ENCODE measurements around the gene ARFRP1. TPM values are rescaled to one million over a fixed set of nuclear protein-coding genes. Genes with fewer than 3 reads are reported as not detected.

Gene ARFRP1
- total RNA-seq, 1 experiment from 2014 or later = 42.7 TPM

DNA sequence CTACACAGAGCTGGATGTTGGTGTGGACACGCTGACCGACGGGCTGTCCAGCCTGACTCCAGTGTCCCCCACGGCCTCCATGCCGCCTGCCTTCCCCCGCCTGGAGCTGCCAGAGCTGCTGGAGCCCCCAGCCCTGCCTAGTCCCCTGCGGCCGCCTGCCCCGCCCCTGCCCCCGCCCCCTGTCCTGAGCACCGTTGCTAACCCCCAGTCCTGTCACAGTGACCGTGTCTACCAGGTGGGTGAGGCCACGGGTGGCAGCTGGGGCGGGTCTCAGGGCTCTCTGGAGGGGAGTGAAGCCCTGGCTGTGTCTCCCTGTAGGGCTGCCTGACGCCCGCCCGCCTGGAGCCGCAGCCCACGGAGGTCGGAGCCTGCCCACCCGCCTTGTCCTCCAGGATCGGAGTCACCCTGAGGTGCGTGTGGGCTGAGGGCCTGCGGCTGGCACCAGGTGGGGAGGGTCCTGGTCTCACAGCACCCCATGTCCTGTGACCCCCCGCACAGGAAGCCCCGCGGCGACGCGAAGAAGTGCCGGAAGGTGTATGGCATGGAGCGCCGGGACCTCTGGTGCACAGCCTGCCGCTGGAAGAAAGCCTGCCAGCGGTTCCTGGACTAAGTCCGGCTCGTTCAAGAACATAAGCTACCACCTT is 34.7 kb upstream of the ARFRP1 start:
- no peak overlapping the region for H4K5ac ChIP-seq (ENCODE audit: insufficient read length, low read depth, low read length)
- H3T11ph ChIP-seq (ENCODE audit: low read length) = no peak overlapping the region
- no peak overlapping the region for H2AK5ac ChIP-seq (ENCODE audit: insufficient read length, low read length)
- no peak overlapping the region for H3K18ac ChIP-seq (ENCODE audit: insufficient read length, low read depth, low read length)
- peaks cover 9% of the 10 kb centered on the region for H3K23me2 ChIP-seq (ENCODE audit: insufficient read length, low read depth, low read length, poor library complexity, severe bottlenecking)
- H4K91ac ChIP-seq (ENCODE audit: insufficient read length, low read depth, low read length) = no peak overlapping the region
- no peaks in the 10 kb centered on the region for H3K4me1 ChIP-seq (ENCODE audit: insufficient read depth, low read length)
- no CpG with 5 or more reads among the region's 37 CpGs for WGBS (ENCODE audit: extremely low coverage, insufficient read length, low lambda C conversion rate)
- no peak overlapping the region for H2BK12ac ChIP-seq (ENCODE audit: insufficient read length, low read depth, low read length)
- H3K79me1 ChIP-seq (ENCODE audit: insufficient read depth, low read depth, low read length, poor library complexity, severe bottlenecking) = no peaks in the 10 kb centered on the region
- TF ChIP-seq, protein P1, sequence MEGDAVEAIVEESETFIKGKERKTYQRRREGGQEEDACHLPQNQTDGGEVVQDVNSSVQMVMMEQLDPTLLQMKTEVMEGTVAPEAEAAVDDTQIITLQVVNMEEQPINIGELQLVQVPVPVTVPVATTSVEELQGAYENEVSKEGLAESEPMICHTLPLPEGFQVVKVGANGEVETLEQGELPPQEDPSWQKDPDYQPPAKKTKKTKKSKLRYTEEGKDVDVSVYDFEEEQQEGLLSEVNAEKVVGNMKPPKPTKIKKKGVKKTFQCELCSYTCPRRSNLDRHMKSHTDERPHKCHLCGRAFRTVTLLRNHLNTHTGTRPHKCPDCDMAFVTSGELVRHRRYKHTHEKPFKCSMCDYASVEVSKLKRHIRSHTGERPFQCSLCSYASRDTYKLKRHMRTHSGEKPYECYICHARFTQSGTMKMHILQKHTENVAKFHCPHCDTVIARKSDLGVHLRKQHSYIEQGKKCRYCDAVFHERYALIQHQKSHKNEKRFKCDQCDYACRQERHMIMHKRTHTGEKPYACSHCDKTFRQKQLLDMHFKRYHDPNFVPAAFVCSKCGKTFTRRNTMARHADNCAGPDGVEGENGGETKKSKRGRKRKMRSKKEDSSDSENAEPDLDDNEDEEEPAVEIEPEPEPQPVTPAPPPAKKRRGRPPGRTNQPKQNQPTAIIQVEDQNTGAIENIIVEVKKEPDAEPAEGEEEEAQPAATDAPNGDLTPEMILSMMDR (conservative IDR thresholded peaks at IDR 0.05) = no peak
- H3K4me3 Mint-ChIP-seq = no peak overlapping the region
- no peak overlapping the region for H3K4me2 ChIP-seq (ENCODE audit: insufficient read depth, insufficient read length, low read length)
- H3K79me2 ChIP-seq (ENCODE audit: insufficient read depth, low read length) = no peaks in the 10 kb centered on the region
- H3K4ac ChIP-seq (ENCODE audit: low read depth, low read length) = no peak overlapping the region
- H3K9ac ChIP-seq (ENCODE audit: extremely low read depth, insufficient read length, low read length) = no peak overlapping the region
- no peak for DNase-seq
- H3K27ac ChIP-seq (ENCODE audit: insufficient read length, low read depth, low read length) = no peak overlapping the region
- no peaks in the 10 kb centered on the region for H3K27me3 Mint-ChIP-seq (ENCODE audit: low read depth)
- no peak overlapping the region for H3K27ac Mint-ChIP-seq
- H2BK20ac ChIP-seq (ENCODE audit: low read depth, low read length, poor library complexity, severe bottlenecking) = no peak overlapping the region
- no peaks in the 10 kb centered on the region for H3K27me3 ChIP-seq (ENCODE audit: insufficient read depth, low read length)
- H3K9me3 ChIP-seq (ENCODE audit: control insufficient read depth, low read depth, low read length) = no peaks in the 10 kb centered on the region
- no peak overlapping the region for H4K8ac ChIP-seq (replicated peaks; ENCODE audit: insufficient read length, low read depth, low read length)
- no peak overlapping the region for H2BK120ac ChIP-seq (ENCODE audit: low read depth, low read length, poor library complexity, severe bottlenecking)
- H4K20me1 ChIP-seq (ENCODE audit: control insufficient read depth, insufficient read depth, insufficient read length) = no peaks in the 10 kb centered on the region
- no peak overlapping the region for H3K56ac ChIP-seq (ENCODE audit: insufficient read length, low read depth, low read length)
- peaks cover 0 to 2% of the 10 kb centered on the region in 2 experiments; a peak in 1 of 4 replicates for H3K4me1 Mint-ChIP-seq
- no peaks in the 10 kb centered on the region for H3K9me3 Mint-ChIP-seq
- no peak overlapping the region for H2AFZ ChIP-seq (ENCODE audit: low read length)
- H2BK15ac ChIP-seq (ENCODE audit: low read depth, low read length) = no peak overlapping the region
- no peak overlapping the region for H3K14ac ChIP-seq (ENCODE audit: insufficient read depth, low read length)
- H2BK5ac ChIP-seq (ENCODE audit: insufficient read length, low read length) = no peak overlapping the region
- no peak overlapping the region for H3K23ac ChIP-seq (ENCODE audit: insufficient read length, low read depth, low read length)
- peaks cover 0 to 14% (median 14%) of the 10 kb centered on the region in 3 experiments; a peak in 4 of 7 replicates for H3K36me3 Mint-ChIP-seq (ENCODE audit: insufficient read depth in 1 of 3, low read depth in 3 of 3)
